HepG2 (cell line): ENCODE data around the gene VPS52. TPM values are rescaled to one million over a fixed set of nuclear protein-coding genes. Genes with fewer than 3 reads are reported as not detected.

ENCODE experiments used
- ATAC-seq: fragments of 200-7000 bp; cut with Tn5 transposase; 3 replicates; pipeline ENCODE4 v1.9.1; 2020; ENCODE audit warnings: mild to moderate bottlenecking, moderate library complexity
- BruUV-seq: library from RNA; stranded (reverse); fragments of 400-500 nt; replicated peaks from 2 replicates; lab custom pipeline; 2021; lab: Mats Ljungman, UMichigan
- CTCF ChIA-PET: fragments of 300-600 bp; formaldehyde crosslinking; extraction: SDS; loops from one replicate; lab custom pipeline; 2021; ENCODE audit warnings: low total read pairs, inconsistent platforms, low intra/inter-chr PET ratio; lab: Yijun Ruan, JAX
- POLR2A ChIA-PET: fragments of 350-600 bp; sonication (Branson Sonifier 250); formaldehyde crosslinking; loops from one replicate; lab custom pipeline; 2020; ENCODE audit warnings: antibody characterized with exemption, inconsistent platforms; lab: Yijun Ruan, JAX
- DNase-seq: peaks from one replicate; pipeline ENCODE4 v3.0.0-alpha.2; 2015; ENCODE audit warnings: low spot score
- FAIRE-seq: peaks from 3 replicates; lab custom pipeline; 2011; peaks lifted over from hg19 to GRCh38; lab: Jason Lieb, UNC
- H2AFZ ChIP-seq: one replicate; pipeline ENCODE4 v1.6.1; 2011; ENCODE audit warnings: low read length, inconsistent platforms
- H3K27ac ChIP-seq: fragments of 300-600 bp; 3 replicates; pipeline ENCODE4 v1.8.0; 2011; ENCODE audit warnings: mixed run types, mild to moderate bottlenecking, mixed read lengths, low read length, inconsistent platforms; ENCODE audit not compliant: insufficient read depth; ENCODE audit errors: extremely low read length
- H3K27me3 ChIP-seq, 2 experiments: fragments of 200-600 bp in 1 of 2; 2 replicates in 1 of 2; 3 replicates in 1 of 2; pipeline versions ENCODE4 v1.6.0 to v1.8.0; 2011; ENCODE audit warnings: low read length in 2 of 2, mild to moderate bottlenecking in 2 of 2, moderate library complexity in 2 of 2, inconsistent platforms in 1 of 2; ENCODE audit not compliant: insufficient read depth in 2 of 2, control insufficient read depth in 1 of 2
- H3K36me3 ChIP-seq, 2 experiments: fragments of 200-600 bp in 1 of 2; replicated peaks in 1 of 2; 2 replicates in 1 of 2; 3 replicates in 1 of 2; pipeline versions ENCODE4 v1.5.1 to v1.8.0; 2011; ENCODE audit warnings: low read length in 2 of 2, inconsistent platforms in 1 of 2; ENCODE audit not compliant: insufficient read depth in 2 of 2, control insufficient read depth in 1 of 2
- H3K4me1 ChIP-seq: 2 replicates; pipeline ENCODE4 v1.5.1; 2012; ENCODE audit warnings: low read length, inconsistent platforms; ENCODE audit not compliant: insufficient read depth
- H3K4me2 ChIP-seq: 2 replicates; pipeline ENCODE4 v1.6.0; 2011; ENCODE audit warnings: low read depth, low read length, inconsistent platforms
- H3K4me3 ChIP-seq, 3 experiments: fragments of 200-600 bp in 1 of 3; sonication (generic), shearing (Covaris generic) in 1 of 3; replicated peaks in 1 of 3; 2 replicates each; pipeline ENCODE4 v1.5.1; 2011 to 2016; ENCODE audit warnings: low read length in 3 of 3, inconsistent platforms in 2 of 3, low read depth in 2 of 3, mild to moderate bottlenecking in 2 of 3, control low read depth in 1 of 3, mixed read lengths in 1 of 3; ENCODE audit not compliant: insufficient read depth in 1 of 3
- H3K79me2 ChIP-seq: one replicate; pipeline ENCODE4 v1.6.1; 2011; ENCODE audit warnings: low read length, inconsistent platforms; ENCODE audit not compliant: insufficient read depth
- H3K9ac ChIP-seq: 2 replicates; pipeline ENCODE4 v1.6.0; 2011; ENCODE audit warnings: mild to moderate bottlenecking, low read depth, low read length, inconsistent platforms; ENCODE audit not compliant: insufficient read depth
- H3K9me3 ChIP-seq: 2 replicates; pipeline ENCODE4 v1.5.1; 2012; ENCODE audit warnings: mild to moderate bottlenecking, low read length
- H4K20me1 ChIP-seq: 2 replicates; pipeline ENCODE4 v1.6.0; 2011; ENCODE audit warnings: inconsistent platforms, mild to moderate bottlenecking, low read length, moderate library complexity; ENCODE audit not compliant: insufficient read depth
- EZH2 ChIP-seq: conservative IDR thresholded peaks from 2 replicates; pipeline ENCODE4 v1.6.1; 2012; ENCODE audit warnings: mild to moderate bottlenecking, low read depth, low read length, moderate library complexity
- GATA4 ChIP-seq: sonication (generic); IDR thresholded peaks from 2 replicates; pipeline ENCODE4 v1.6.1; 2016; ENCODE audit warnings: antibody characterized with exemption, low read depth, borderline replicate concordance
- SMAD1 ChIP-seq: sonication (generic); formaldehyde crosslinking; IDR thresholded peaks from 2 replicates; pipeline ENCODE4 v1.4.0; 2020; ENCODE audit warnings: missing genetic modification reagents, low read depth, mild to moderate bottlenecking, borderline replicate concordance
- ZNF550 ChIP-seq: sonication (generic); formaldehyde crosslinking; IDR thresholded peaks from 2 replicates; pipeline ENCODE4 v1.4.0; 2020; ENCODE audit warnings: mild to moderate bottlenecking, missing genetic modification reagents, borderline replicate concordance
- ZNF761 ChIP-seq: sonication (generic); formaldehyde crosslinking; conservative IDR thresholded peaks from 2 replicates; pipeline ENCODE4 v1.4.0; 2020; ENCODE audit warnings: mild to moderate bottlenecking, missing genetic modification reagents
- WGBS: methylation state at CpG from one replicate; pipeline ENCODE4 v1.1.6; 2017; ENCODE audit warnings: low lambda C conversion rate; 5-methylcytosine and 5-hydroxymethylcytosine counted together
- in situ Hi-C: cut with HindIII; loops from 2 replicates; pipeline ENCODE4 v1.10.0; 2017; ENCODE audit warnings: low pct_unique_long_range_greater_than_20kb; ENCODE audit not compliant: extremely low pct_ligation_motif_present
- intact Hi-C: fragments of 100-400 bp; cut with micrococcal nuclease; formaldehyde crosslinking; loops from one replicate; pipeline ENCODE4 v1.10.0; 2022; ENCODE audit not compliant: unreplicated experiment
- polyA plus RNA-seq, 8 experiments: library from polyadenylated mRNA; depleted of rRNA in 3 of 8; stranded (reverse) in 7 of 8; unstranded in 1 of 8; fragments of >200 nt; fragmentation: Illumina TruSeq in 4 of 8; extraction: Trizol in 4 of 8; gene quantifications; 2 replicates each; pipeline versions ENCODE4 v1.2.1 to v1.2.3, GENCODE V29; 2011 to 2016; ENCODE audit warnings: low read depth in 4 of 8, missing spikeins in 1 of 8, mixed read lengths in 1 of 8; ENCODE audit not compliant: insufficient read depth in 1 of 8
- total RNA-seq, 5 experiments: library from RNA; depleted of rRNA; stranded (reverse); fragments of >200 nt; fragmentation: Illumina TruSeq; extraction: Trizol; gene quantifications; 2 replicates each; pipeline ENCODE4 v1.2.3, GENCODE V29; 2016; ENCODE audit warnings: low read depth in 1 of 5

Gene VPS52
- total and polyA plus RNA-seq, 2 of the 13 experiments (the other 11 are each of a cell fraction or from before 2014, with no cell fraction given): 48.9 to 85.5 TPM

DNA sequence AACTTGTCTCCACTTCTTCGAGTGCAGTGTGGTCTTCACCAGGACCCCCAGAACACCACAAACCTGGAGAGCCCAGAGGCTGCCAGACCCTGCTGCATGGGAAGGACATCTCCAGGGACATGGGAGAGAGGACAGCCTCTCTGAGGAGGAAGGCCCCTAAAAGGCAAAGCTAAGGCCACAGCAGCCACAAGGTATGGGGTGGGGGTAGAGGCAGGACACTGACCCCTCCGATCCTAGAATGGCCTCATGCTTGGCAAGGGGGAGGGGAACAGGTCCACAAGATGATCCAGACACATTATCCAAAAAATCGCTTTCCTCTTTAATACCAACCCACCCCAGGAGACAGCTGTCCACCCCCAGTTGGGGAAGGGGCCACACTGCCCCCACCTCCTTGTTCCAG lies 7.1 kb upstream of the VPS52 start (continued):
- TF ChIP-seq EZH2 (no peak), ZNF550 (CRISPR knock-in tag) (no peak)

DNA sequence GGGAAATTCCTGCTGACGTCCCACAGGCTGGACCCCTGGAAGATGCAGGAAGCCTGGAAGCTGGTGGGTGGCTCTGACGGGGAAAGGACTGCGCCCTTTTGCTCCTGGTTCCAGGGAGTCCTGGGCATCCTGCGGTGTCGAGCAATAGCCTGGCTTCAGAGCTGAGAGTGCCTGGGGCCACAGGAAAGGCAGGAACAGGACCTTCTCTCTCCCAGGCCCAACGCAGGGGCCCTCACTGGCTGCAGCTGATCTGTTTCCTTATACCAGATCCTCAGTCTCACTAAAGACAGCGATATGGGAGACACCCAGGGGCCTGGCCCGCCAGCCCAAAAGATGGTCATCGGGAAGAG lies 6.7 kb upstream of the VPS52 start:
- Histone ChIP-seq H3K9me3 (no peaks in the 10 kb centered on the region), H3K4me1 (peaks cover 24% of the 10 kb centered on the region), H3K27me3 (no peaks in the 10 kb centered on the region), H3K27ac (no peak overlapping the region), H3K9ac (no peak overlapping the region), H2AFZ (no peak overlapping the region), H3K4me3 (no peak overlapping the region), H3K36me3 (peaks cover 20 to 65% of the 10 kb centered on the region in 2 experiments), H3K79me2 (peaks cover 21% of the 10 kb centered on the region), H3K4me2 (no peak overlapping the region), H4K20me1 (peaks cover 28% of the 10 kb centered on the region)
- WGBS: 89% methylated on average over 9 of the region's 9 CpGs
- in situ Hi-C loops: loop anchor here (25.0 kb wide), 1 partner anchor 134 kb away; the partner anchor contains the start of genes CUTA, PHF1 and SYNGAP1
- ChIA-PET POLR2A (interaction anchor here (0.6 to 3.5 kb wide), 7 partner anchors 9 to 79 kb away, joined by 3 to 17 read pairs (median 11); partner anchors contain the start of genes PFDN6, RGL2 and WDR46), CTCF (no interaction called here)
- FAIRE-seq: no peak
- no TSS peak for BruUV-seq
- TF ChIP-seq ZNF761 (CRISPR knock-in tag): no peak
- 0 out of 2 replicates have a peak, but pooled peaks have one; percentile 27 for TF ChIP-seq SMAD1 (CRISPR knock-in tag)
- no peak for TF ChIP-seq GATA4
- ATAC-seq: no peak; the same call in 1 of the 3 replicates
- intact Hi-C loops: no loop called here
- DNase-seq: no peak
